ENCODE measurements around the gene RBMS1. TPM values are rescaled to one million over a fixed set of nuclear protein-coding genes. Genes with fewer than 3 reads are reported as not detected.

The RBMS1 gene
- polyA plus RNA-seq, 2 of the 4 experiments (the other 2 are of a cell fraction) = 51.9 to 108 TPM

DNA sequence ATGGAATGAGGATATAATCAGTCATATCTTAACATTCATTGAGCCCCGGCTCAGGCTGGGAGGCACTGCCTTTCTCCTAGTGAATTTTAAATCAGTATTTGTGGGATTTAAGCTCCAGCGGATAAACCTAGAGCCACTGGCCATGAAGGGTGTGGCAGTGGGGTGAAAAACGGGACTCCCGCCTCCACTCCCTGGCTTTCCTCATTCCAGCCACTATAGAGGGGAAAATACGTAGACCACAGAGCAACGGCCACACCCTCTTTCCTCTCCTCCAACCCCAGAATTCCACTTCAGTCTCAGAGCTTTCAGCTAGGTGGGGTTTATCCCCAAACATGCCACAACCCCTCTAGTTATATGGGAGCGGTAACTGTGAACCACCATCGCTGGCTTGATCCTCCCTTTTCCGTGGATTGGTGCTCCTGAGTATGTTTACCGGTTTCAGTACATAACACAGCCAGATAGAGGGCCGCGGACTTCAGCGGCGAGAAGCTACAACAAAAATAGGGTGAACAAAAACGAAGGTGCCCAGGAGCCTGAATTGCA lies 223.0 kb downstream of the RBMS1 start:
- H3K9me3 ChIP-seq = no peaks in the 10 kb centered on the region
- DNase-seq (ENCODE audit: low read depth in 1 of 2, low spot score in 1 of 2) (peak; percentile 31 to 75), ATAC-seq (peak; percentile 71 to 79), FAIRE-seq (no peak)
- H3K4me3 ChIP-seq = peak overlapping the region; percentile 39
- H3K4me1 ChIP-seq = peaks cover 75% of the 10 kb centered on the region
- ChIA-PET CTCF (interaction anchor here (0.5 to 5.1 kb wide), 37 partner anchors 8 to 957 kb away, joined by 3 to 65 read pairs (median 4); partner anchors contain the start of gene PLA2R1), POLR2A (interaction anchor here (0.6 to 2.0 kb wide), 15 partner anchors 10 to 724 kb away, joined by 3 to 10 read pairs (median 4); no protein-coding TSS in a partner anchor)
- H3K4me2 ChIP-seq = peak overlapping the region; percentile 87
- peak overlapping the region; percentile 94 to 96 for H3K27ac ChIP-seq
- 47% methylated on average over 15 of the region's 15 CpGs for WGBS (ENCODE audit: missing lambda C conversion rate)
- TF ChIP-seq, protein P1, sequence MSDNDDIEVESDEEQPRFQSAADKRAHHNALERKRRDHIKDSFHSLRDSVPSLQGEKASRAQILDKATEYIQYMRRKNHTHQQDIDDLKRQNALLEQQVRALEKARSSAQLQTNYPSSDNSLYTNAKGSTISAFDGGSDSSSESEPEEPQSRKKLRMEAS (IDR thresholded peaks at IDR 0.05) = no peak
- peak; percentile 45; the same call in 1 of the 2 replicates for TF ChIP-seq TFCP2L1 (CRISPR knock-in tag; IDR thresholded peaks at IDR 0.05)

DNA sequence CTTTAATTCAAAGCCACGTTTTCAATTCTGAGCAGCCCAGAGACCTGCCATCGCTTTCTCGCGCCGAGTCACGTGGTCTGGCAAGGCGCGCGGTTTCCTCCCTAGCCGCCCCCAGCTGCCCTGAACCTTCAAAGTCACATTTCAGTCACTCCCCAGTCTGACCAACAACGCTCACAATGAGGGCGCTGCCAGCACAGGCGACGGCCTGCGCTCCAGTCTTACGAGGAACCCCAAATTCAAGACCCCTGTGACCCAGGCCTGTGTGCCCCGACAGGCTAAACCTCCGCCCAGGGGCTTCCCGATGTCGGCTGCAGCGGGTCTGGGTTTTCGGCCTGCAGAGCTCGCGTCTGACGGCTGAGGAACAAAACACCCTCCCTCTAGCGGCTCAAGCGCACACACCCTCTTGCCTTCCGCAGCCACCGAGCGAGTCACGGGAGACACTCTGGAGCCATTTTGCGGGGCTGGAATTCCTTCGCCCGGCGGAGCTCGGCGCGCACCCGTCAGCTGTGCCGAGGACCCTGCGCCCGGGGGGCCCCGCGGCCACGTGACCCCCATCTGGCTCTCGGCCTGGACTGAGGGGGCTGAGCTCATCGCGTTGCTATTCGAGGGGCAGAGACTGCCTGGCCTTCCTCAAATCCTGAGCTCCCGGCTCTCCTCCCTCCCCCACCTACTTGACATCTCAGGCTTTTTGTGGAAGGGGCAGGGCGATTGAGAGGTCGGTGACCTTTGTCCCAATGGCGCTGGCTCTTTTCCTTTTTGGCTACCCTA lies 223.6 kb downstream of the RBMS1 start:
- ChIA-PET POLR2A (interaction anchor here (0.8 to 2.0 kb wide), 14 partner anchors 10 to 725 kb away, joined by 3 to 10 read pairs (median 4); no protein-coding TSS in a partner anchor), CTCF (interaction anchor here (0.5 to 5.1 kb wide), 37 partner anchors 9 to 956 kb away, joined by 3 to 65 read pairs (median 4); partner anchors contain the start of gene PLA2R1)
- 3% methylated on average over 17 of the region's 53 CpGs for WGBS (ENCODE audit: missing lambda C conversion rate)
- ATAC-seq (peak; percentile 91), DNase-seq (ENCODE audit: low read depth in 1 of 2, low spot score in 1 of 2) (peak; percentile 83 to 92), FAIRE-seq (no peak)
- peaks cover 74% of the 10 kb centered on the region for H3K4me1 ChIP-seq
- H3K9me3 ChIP-seq = no peaks in the 10 kb centered on the region
- H3K4me2 ChIP-seq = peak overlapping the region; percentile 87
- H3K27ac ChIP-seq = peak overlapping the region; percentile 94 to 96
- peak overlapping the region; percentile 39 for H3K4me3 ChIP-seq
- TF ChIP-seq KDM1A (IDR thresholded peaks at IDR 0.05; ENCODE audit: low read depth) = no peak
- no peak for TF ChIP-seq MAZ (IDR thresholded peaks at IDR 0.05; ENCODE audit: borderline replicate concordance, low read depth, low read length)
- TF ChIP-seq HOXB5 (CRISPR knock-in tag; IDR thresholded peaks at IDR 0.05) = 0 out of 2 replicates have a peak, but pooled peaks have one; percentile 65
- TF ChIP-seq RFX5 (IDR thresholded peaks at IDR 0.05) = no peak
- TF ChIP-seq ZC3H11A (IDR thresholded peaks at IDR 0.05) = no peak
- TF ChIP-seq POLR2A (IDR thresholded peaks at IDR 0.05; ENCODE audit: low read length) = no peak
- no peak for TF ChIP-seq FOSL2 (IDR thresholded peaks at IDR 0.05)
- peak; percentile 73 for TF ChIP-seq FOSL2 (CRISPR knock-in tag; IDR thresholded peaks at IDR 0.05)
- peak; percentile 56 to 89; a peak in 4 of 5 replicates for TF ChIP-seq JUN (IDR thresholded peaks at IDR 0.05)
- peak; percentile 81; the same call in 1 of the 2 replicates for TF ChIP-seq RARB (CRISPR knock-in tag; IDR thresholded peaks at IDR 0.05)
- TF ChIP-seq HOXA7 (CRISPR knock-in tag; IDR thresholded peaks at IDR 0.05) = peak; percentile 80
- peak; percentile 65 for TF ChIP-seq TP53 (CRISPR knock-in tag; IDR thresholded peaks at IDR 0.05)
- TF ChIP-seq BHLHE40 (IDR thresholded peaks at IDR 0.05; ENCODE audit: low read depth, low read length) = peak; percentile 63
- TF ChIP-seq BCL3 (IDR thresholded peaks at IDR 0.05) = 0 out of 3 replicates have a peak, but pooled peaks have one; percentile 43
- TF ChIP-seq ZSCAN20 (CRISPR knock-in tag; IDR thresholded peaks at IDR 0.05) = no peak
- TF ChIP-seq TFCP2L1 (CRISPR knock-in tag; IDR thresholded peaks at IDR 0.05) = peak; percentile 77; the same call in 1 of the 2 replicates
- TF ChIP-seq NPAS2 (CRISPR knock-in tag; IDR thresholded peaks at IDR 0.05; ENCODE audit: borderline replicate concordance) = peak; percentile 72
- peak; percentile 78; the same call in 2 of the 3 replicates for TF ChIP-seq SMC3 (IDR thresholded peaks at IDR 0.05)
- 0 out of 2 replicates have a peak, but pooled peaks have one; percentile 26 for TF ChIP-seq FOXS1 (CRISPR knock-in tag; IDR thresholded peaks at IDR 0.05)
- peak; percentile 63; the same call in 1 of the 2 replicates for TF ChIP-seq HOXB13 (CRISPR knock-in tag; IDR thresholded peaks at IDR 0.05; ENCODE audit: low read depth)
- TF ChIP-seq, protein P2, sequence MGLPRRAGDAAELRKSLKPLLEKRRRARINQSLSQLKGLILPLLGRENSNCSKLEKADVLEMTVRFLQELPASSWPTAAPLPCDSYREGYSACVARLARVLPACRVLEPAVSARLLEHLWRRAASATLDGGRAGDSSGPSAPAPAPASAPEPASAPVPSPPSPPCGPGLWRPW (IDR thresholded peaks at IDR 0.05) = no peak
- TF ChIP-seq PBX3 (IDR thresholded peaks at IDR 0.05) = no peak
- TF ChIP-seq USF2 (IDR thresholded peaks at IDR 0.05) = peak; percentile 90
- TF ChIP-seq, protein P3, sequence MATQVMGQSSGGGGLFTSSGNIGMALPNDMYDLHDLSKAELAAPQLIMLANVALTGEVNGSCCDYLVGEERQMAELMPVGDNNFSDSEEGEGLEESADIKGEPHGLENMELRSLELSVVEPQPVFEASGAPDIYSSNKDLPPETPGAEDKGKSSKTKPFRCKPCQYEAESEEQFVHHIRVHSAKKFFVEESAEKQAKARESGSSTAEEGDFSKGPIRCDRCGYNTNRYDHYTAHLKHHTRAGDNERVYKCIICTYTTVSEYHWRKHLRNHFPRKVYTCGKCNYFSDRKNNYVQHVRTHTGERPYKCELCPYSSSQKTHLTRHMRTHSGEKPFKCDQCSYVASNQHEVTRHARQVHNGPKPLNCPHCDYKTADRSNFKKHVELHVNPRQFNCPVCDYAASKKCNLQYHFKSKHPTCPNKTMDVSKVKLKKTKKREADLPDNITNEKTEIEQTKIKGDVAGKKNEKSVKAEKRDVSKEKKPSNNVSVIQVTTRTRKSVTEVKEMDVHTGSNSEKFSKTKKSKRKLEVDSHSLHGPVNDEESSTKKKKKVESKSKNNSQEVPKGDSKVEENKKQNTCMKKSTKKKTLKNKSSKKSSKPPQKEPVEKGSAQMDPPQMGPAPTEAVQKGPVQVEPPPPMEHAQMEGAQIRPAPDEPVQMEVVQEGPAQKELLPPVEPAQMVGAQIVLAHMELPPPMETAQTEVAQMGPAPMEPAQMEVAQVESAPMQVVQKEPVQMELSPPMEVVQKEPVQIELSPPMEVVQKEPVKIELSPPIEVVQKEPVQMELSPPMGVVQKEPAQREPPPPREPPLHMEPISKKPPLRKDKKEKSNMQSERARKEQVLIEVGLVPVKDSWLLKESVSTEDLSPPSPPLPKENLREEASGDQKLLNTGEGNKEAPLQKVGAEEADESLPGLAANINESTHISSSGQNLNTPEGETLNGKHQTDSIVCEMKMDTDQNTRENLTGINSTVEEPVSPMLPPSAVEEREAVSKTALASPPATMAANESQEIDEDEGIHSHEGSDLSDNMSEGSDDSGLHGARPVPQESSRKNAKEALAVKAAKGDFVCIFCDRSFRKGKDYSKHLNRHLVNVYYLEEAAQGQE (IDR thresholded peaks at IDR 0.05) = no peak
- TF ChIP-seq EHF (CRISPR knock-in tag; IDR thresholded peaks at IDR 0.05) = peak; percentile 65; the same call in 1 of the 2 replicates
- TF ChIP-seq GATA3 (IDR thresholded peaks at IDR 0.05; ENCODE audit: borderline replicate concordance) = peak; percentile 78
- TF ChIP-seq E2F6 (IDR thresholded peaks at IDR 0.05; ENCODE audit: borderline replicate concordance, low read depth) = peak; percentile 86
